GM23338 (cell line): Measurements from ENCODE around the gene FAM237B. TPM values are rescaled to one million over a fixed set of nuclear protein-coding genes. Genes with fewer than 3 reads are reported as not detected.

Experiments
- ATAC-seq: fragments of 200-7000 bp; cut with Tn5 transposase; 3 replicates; pipeline ENCODE4 v1.9.1; 2020
- DNase-seq: peaks from one replicate; pipeline ENCODE4 v3.0.0-alpha.2; 2015; ENCODE audit warnings: low spot score
- H2AFZ ChIP-seq: fragments of 200-600 bp; sonication (generic); 2 replicates; pipeline ENCODE4 v1.8.0; 2016; ENCODE audit warnings: antibody characterized with exemption, mild to moderate bottlenecking, moderate library complexity
- H3F3A ChIP-seq: fragments of 200-600 bp; sonication (generic); replicated peaks from 2 replicates; pipeline ENCODE4 v1.8.0; 2017; ENCODE audit warnings: antibody characterized with exemption, mixed run types, low read depth
- H3K27ac ChIP-seq: fragments of 200-600 bp; sonication (generic); 2 replicates; pipeline ENCODE4 v1.6.1; 2016; ENCODE audit warnings: low read depth
- H3K27me3 ChIP-seq: fragments of 200-600 bp; sonication (generic); 2 replicates; pipeline ENCODE4 v1.8.0; 2016; ENCODE audit warnings: mild to moderate bottlenecking, mixed run types, moderate library complexity; ENCODE audit not compliant: insufficient read depth
- H3K36me3 ChIP-seq: fragments of 200-600 bp; sonication (generic); 2 replicates; pipeline ENCODE4 v1.8.0; 2016; ENCODE audit warnings: mild to moderate bottlenecking; ENCODE audit not compliant: insufficient read depth
- H3K4me1 ChIP-seq: fragments of 200-600 bp; sonication (generic); 2 replicates; pipeline ENCODE4 v1.8.0; 2016; ENCODE audit warnings: mild to moderate bottlenecking, moderate library complexity; ENCODE audit not compliant: insufficient read depth
- H3K4me2 ChIP-seq: fragments of 200-600 bp; sonication (generic); 2 replicates; pipeline ENCODE4 v1.7.1; 2017; ENCODE audit warnings: mixed run types
- H3K4me3 ChIP-seq: fragments of 200-600 bp; sonication (generic); 2 replicates; pipeline ENCODE4 v1.6.1; 2016; ENCODE audit warnings: mixed run types
- H3K79me2 ChIP-seq: fragments of 200-600 bp; sonication (generic); replicated peaks from 2 replicates; pipeline ENCODE4 v1.8.0; 2017; ENCODE audit warnings: mild to moderate bottlenecking; ENCODE audit not compliant: insufficient read depth
- H3K9me2 ChIP-seq: fragments of 200-600 bp; sonication (generic); 2 replicates; pipeline ENCODE4 v1.8.0; 2017; ENCODE audit not compliant: insufficient read depth
- H4K20me1 ChIP-seq: fragments of 200-600 bp; sonication (generic); replicated peaks from 2 replicates; pipeline ENCODE4 v1.8.0; 2017; ENCODE audit warnings: mild to moderate bottlenecking; ENCODE audit not compliant: insufficient read depth
- H3K27ac Mint-ChIP-seq: 2 replicates; pipeline ENCODE4 v1.8.0; 2020; ENCODE audit warnings: inconsistent platforms, mild to moderate bottlenecking, moderate library complexity, mixed read lengths
- H3K27me3 Mint-ChIP-seq: 3 replicates; pipeline ENCODE4 v1.8.0; 2022; ENCODE audit warnings: low read depth, mild to moderate bottlenecking, moderate library complexity, mixed read lengths, inconsistent platforms; ENCODE audit not compliant: insufficient read depth, poor library complexity
- H3K36me3 Mint-ChIP-seq: 3 replicates; pipeline ENCODE4 v1.8.0; 2021; ENCODE audit warnings: low read depth, mild to moderate bottlenecking, inconsistent platforms, moderate library complexity, mixed read lengths
- H3K4me1 Mint-ChIP-seq: 3 replicates; pipeline ENCODE4 v1.8.0; 2020; ENCODE audit warnings: mild to moderate bottlenecking, inconsistent platforms, mixed read lengths
- H3K4me3 Mint-ChIP-seq: 3 replicates; pipeline ENCODE4 v1.8.0; 2021; ENCODE audit warnings: moderate library complexity, mild to moderate bottlenecking, inconsistent platforms, mixed read lengths
- H3K9me3 Mint-ChIP-seq: 3 replicates; pipeline ENCODE4 v1.8.0; 2020; ENCODE audit warnings: moderate library complexity, mild to moderate bottlenecking, inconsistent platforms, mixed read lengths
- CREB1 ChIP-seq: fragments of 250-450 bp; sonication (Bioruptor Pico); IDR thresholded peaks from 2 replicates; pipeline ENCODE4 v1.5.0; 2020; ENCODE audit warnings: low read depth, mild to moderate bottlenecking, moderate library complexity
- EZH2 ChIP-seq: fragments of 200-600 bp; sonication (generic); IDR thresholded peaks from one replicate; pipeline ENCODE4 v1.8.0; 2017; ENCODE audit warnings: antibody characterized with exemption, mild to moderate bottlenecking, low read depth; ENCODE audit not compliant: unreplicated experiment
- NANOG ChIP-seq: IDR thresholded peaks from 2 replicates; pipeline ENCODE4 v1.6.1; 2016; ENCODE audit warnings: antibody characterized with exemption, borderline replicate concordance
- POLR2AphosphoS5 ChIP-seq: IDR thresholded peaks from 2 replicates; pipeline ENCODE4 v1.6.1; 2016; ENCODE audit warnings: antibody characterized with exemption, low read depth
- ZNF114 ChIP-seq: fragments of 250-450 bp; sonication (Bioruptor Pico); IDR thresholded peaks from 2 replicates; pipeline ENCODE4 v1.5.0; 2020; ENCODE audit warnings: mild to moderate bottlenecking, moderate library complexity
- ZNF331 ChIP-seq: fragments of 250-450 bp; sonication (Bioruptor Pico); IDR thresholded peaks from 2 replicates; pipeline ENCODE4 v1.5.0; 2020; ENCODE audit warnings: low read depth, mild to moderate bottlenecking, moderate library complexity
- polyA plus RNA-seq: library from polyadenylated mRNA; unstranded; fragments of >200 nt; fragmentation: Nextera tagmentation; extraction: Ambion mirVana; gene quantifications from 2 replicates; pipeline ENCODE4 v1.2.1, GENCODE V29; 2016
- total RNA-seq: library from RNA; depleted of rRNA; stranded (reverse); fragments of >200 nt; shearing (Covaris generic); gene quantifications from 2 replicates; pipeline ENCODE4 v1.2.3, GENCODE V29; 2014
- TF ChIP-seq, protein P1 (sequence below): fragments of 250-450 bp; sonication (Bioruptor Pico); IDR thresholded peaks from 2 replicates; pipeline ENCODE4 v1.5.0; 2020; ENCODE audit warnings: mild to moderate bottlenecking, moderate library complexity

The FAM237B gene
- total and polyA plus RNA-seq, 2 experiments from 2014 or later: 0.07 to 0.13 TPM

GRCh38 chr7:90320014-90320413, 1.1 kb downstream of the FAM237B start:
- no peak overlapping the region for H3K27ac ChIP-seq
- H3K9me2 ChIP-seq: no peaks in the 10 kb centered on the region
- ATAC-seq: no peak
- no peaks in the 10 kb centered on the region for H4K20me1 ChIP-seq
- no peak overlapping the region for H3K4me3 ChIP-seq
- no peaks in the 10 kb centered on the region for H3K79me2 ChIP-seq
- peaks cover 6% of the 10 kb centered on the region for H3K4me1 Mint-ChIP-seq
- TF ChIP-seq, protein P1, sequence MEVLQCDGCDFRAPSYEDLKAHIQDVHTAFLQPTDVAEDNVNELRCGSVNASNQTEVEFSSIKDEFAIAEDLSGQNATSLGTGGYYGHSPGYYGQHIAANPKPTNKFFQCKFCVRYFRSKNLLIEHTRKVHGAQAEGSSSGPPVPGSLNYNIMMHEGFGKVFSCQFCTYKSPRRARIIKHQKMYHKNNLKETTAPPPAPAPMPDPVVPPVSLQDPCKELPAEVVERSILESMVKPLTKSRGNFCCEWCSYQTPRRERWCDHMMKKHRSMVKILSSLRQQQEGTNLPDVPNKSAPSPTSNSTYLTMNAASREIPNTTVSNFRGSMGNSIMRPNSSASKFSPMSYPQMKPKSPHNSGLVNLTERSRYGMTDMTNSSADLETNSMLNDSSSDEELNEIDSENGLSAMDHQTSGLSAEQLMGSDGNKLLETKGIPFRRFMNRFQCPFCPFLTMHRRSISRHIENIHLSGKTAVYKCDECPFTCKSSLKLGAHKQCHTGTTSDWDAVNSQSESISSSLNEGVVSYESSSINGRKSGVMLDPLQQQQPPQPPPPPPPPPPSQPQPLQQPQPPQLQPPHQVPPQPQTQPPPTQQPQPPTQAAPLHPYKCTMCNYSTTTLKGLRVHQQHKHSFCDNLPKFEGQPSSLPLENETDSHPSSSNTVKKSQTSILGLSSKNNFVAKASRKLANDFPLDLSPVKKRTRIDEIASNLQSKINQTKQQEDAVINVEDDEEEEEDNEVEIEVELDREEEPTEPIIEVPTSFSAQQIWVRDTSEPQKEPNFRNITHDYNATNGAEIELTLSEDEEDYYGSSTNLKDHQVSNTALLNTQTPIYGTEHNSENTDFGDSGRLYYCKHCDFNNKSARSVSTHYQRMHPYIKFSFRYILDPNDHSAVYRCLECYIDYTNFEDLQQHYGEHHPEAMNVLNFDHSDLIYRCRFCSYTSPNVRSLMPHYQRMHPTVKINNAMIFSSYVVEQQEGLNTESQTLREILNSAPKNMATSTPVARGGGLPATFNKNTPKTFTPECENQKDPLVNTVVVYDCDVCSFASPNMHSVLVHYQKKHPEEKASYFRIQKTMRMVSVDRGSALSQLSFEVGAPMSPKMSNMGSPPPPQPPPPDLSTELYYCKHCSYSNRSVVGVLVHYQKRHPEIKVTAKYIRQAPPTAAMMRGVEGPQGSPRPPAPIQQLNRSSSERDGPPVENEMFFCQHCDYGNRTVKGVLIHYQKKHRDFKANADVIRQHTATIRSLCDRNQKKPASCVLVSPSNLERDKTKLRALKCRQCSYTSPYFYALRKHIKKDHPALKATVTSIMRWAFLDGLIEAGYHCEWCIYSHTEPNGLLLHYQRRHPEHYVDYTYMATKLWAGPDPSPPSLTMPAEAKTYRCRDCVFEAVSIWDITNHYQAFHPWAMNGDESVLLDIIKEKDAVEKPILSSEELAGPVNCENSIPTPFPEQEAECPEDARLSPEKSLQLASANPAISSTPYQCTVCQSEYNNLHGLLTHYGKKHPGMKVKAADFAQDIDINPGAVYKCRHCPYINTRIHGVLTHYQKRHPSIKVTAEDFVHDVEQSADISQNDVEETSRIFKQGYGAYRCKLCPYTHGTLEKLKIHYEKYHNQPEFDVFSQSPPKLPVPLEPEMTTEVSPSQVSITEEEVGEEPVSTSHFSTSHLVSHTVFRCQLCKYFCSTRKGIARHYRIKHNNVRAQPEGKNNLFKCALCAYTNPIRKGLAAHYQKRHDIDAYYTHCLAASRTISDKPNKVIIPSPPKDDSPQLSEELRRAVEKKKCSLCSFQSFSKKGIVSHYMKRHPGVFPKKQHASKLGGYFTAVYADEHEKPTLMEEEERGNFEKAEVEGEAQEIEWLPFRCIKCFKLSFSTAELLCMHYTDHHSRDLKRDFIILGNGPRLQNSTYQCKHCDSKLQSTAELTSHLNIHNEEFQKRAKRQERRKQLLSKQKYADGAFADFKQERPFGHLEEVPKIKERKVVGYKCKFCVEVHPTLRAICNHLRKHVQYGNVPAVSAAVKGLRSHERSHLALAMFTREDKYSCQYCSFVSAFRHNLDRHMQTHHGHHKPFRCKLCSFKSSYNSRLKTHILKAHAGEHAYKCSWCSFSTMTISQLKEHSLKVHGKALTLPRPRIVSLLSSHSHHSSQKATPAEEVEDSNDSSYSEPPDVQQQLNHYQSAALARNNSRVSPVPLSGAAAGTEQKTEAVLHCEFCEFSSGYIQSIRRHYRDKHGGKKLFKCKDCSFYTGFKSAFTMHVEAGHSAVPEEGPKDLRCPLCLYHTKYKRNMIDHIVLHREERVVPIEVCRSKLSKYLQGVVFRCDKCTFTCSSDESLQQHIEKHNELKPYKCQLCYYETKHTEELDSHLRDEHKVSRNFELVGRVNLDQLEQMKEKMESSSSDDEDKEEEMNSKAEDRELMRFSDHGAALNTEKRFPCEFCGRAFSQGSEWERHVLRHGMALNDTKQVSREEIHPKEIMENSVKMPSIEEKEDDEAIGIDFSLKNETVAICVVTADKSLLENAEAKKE (CRISPR knock-in tag): no peak
- TF ChIP-seq EZH2: peak; percentile 32
- H3K27me3 ChIP-seq: peaks cover 54% of the 10 kb centered on the region
- H2AFZ ChIP-seq: no peak overlapping the region
- peaks cover 27% of the 10 kb centered on the region for H3K27me3 Mint-ChIP-seq
- no peaks in the 10 kb centered on the region; the same call in 2 of the 3 replicates for H3K36me3 Mint-ChIP-seq
- peaks cover 6% of the 10 kb centered on the region; the same call in 1 of the 2 replicates for H3K4me1 ChIP-seq
- no peak for DNase-seq
- peak overlapping the region; percentile 76 for H3K4me3 Mint-ChIP-seq
- H3F3A ChIP-seq: no peaks in the 10 kb centered on the region
- no peaks in the 10 kb centered on the region for H3K9me3 Mint-ChIP-seq
- H3K36me3 ChIP-seq: no peaks in the 10 kb centered on the region
- peak overlapping the region; percentile 77; the same call in 1 of the 2 replicates for H3K4me2 ChIP-seq
- H3K27ac Mint-ChIP-seq: no peak overlapping the region

- Histone ChIP-seq H3K4me1 (no peaks in the 10 kb centered on the region), H3K36me3 (no peaks in the 10 kb centered on the region), H3K4me2 (no peak overlapping the region), H4K20me1 (no peaks in the 10 kb centered on the region), H3K79me2 (no peaks in the 10 kb centered on the region), H3K27ac (no peak overlapping the region), H3K4me3 (no peak overlapping the region), H2AFZ (no peak overlapping the region), H3K27me3 (peaks cover 7% of the 10 kb centered on the region), H3K9me2 (no peaks in the 10 kb centered on the region), H3F3A (no peaks in the 10 kb centered on the region)
- Mint-ChIP-seq H3K4me1 (0 out of 3 replicates have a peak, but pooled peaks cover 2% of the 10 kb centered on the region), H3K9me3 (no peaks in the 10 kb centered on the region), H3K36me3 (no peaks in the 10 kb centered on the region), H3K27ac (no peak overlapping the region), H3K4me3 (no peak overlapping the region), H3K27me3 (no peaks in the 10 kb centered on the region)
- DNase-seq (no peak), ATAC-seq (no peak)
- TF ChIP-seq ZNF331: no peak
- TF ChIP-seq, protein P1 (CRISPR knock-in tag): no peak
- no peak for TF ChIP-seq CREB1
- no peak for TF ChIP-seq NANOG
- no peak for TF ChIP-seq POLR2AphosphoS5
- no peak for TF ChIP-seq ZNF114
These were observed 7.2 kb downstream of the FAM237B start for GRCh38 chr7:90313907-90314306.
